T-helper 22 cell (primary cell): Measurements from ENCODE around the gene CLDN7.

Experiments
- DNase-seq: peaks from one replicate; pipeline ENCODE4 v3.0.0-alpha.2; 2020; ENCODE audit warnings: low read depth

CLDN7 gene

GRCh38 chr17:7237266-7237760 lies 25.0 kb downstream of the CLDN7 start:
- DNase-seq, result no peak

DNA sequence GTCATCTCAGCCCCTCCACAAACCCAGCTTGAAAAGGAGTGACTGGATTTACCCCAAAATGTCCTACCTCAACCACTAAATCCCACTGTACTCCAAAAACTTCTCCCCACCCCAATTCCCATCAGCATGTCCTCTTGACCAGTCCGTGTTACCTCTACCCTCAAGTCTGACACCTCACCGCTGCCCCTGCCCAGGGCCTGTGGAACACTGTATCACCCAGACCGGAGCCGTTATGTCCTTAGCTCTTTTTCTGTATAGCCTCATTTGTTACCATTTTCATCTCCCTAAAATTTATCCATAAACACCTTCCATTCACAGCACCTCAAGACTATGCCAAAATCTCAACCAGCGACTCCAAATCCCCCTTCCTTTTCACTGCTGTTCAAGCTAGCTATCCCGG lies 25.5 kb downstream of the CLDN7 start:
- DNase-seq, result no peak

DNA sequence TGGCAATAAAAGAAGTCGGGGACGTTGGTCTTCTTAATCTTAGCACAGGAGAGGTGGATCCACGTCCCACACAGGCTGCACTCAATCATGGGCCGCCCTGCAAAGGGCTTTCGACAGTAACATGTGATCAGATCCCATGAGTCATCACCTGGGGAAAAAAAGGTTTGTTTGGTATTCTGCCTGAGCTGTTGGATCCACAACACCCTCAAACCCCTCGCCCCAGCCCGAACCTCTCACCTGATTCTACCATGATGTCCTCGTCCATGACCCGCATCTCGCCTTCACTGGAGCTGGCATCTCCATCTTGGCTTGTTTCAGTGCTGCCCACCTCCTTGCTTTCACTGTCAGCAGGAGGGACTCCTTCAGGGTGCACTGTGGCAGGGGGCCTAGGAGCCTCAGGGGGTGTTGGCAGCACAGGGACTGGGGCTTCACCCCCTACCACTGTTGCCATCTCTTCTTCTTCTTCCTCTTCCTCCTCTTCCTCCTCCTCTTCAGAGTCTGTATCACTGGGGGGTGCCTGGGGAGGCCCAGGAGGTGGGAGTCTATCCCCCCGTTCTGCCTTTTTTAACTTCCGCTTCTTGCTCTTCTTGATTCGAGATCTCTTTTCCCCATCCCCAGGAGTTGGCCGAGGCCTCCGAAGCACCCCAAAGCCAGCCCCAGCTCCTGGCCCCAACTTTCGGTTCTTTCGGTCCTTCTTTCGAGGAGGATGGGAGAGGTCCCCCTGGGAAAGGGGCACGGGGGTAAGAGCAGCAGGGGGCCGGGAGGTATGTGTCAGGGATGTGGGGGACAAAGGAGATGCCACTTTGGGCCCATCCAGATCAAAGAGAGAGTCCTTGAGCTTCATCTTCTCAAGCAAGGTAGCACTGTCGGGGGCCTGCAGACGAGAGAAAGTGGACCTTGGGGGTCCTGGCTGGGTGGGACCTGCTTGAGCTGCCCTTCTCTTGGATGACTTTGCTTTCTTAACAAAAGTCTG lies 26.3 kb downstream of the CLDN7 start:
- no peak for DNase-seq

DNA sequence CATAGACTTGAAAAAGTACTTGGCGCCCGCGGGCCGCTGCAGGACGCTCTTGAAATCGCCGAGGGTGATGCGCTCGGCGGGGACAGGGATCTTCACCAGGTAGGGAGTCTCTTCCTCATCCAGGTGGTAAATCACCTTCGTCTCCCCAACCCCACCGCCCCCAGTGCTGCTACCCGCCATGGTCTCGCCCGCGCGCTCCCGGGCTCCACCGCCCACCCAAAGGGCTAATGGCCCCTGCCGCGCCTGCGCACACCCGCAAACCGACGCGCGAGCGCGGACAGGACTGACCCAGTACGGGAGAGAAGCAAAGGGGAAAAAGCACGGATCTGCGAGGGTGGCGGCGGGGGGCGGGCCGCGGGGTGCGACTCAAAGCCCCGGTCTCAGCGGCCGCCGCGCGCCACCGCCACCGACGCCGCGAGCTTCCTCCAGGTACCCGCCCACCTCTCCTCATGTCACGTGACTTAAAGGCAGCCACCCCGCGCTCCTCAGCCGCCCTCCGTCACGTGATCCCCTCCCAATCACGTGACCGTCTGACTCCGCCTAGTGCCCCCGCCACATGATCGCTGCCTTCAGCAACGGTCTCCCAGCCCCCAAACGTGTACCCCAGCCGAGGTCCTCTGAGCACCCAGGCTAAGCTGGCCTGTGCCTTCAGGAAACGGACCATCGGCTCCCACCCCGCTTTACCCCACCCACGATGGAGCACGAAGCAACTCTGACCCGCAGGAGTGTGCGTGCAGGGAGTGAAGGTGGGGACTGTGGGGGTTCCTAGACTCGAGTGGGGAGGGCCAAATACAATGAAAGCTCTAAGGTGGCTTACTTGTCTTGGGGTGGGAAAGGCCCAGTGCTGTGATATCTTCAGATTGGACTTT lies 28.0 kb downstream of the CLDN7 start, which contains the start of gene DVL2:
Gene DVL2, minus strand, starts transcription at position 435 of the 869 bp plus-strand sequence. Its CDS starts 255 bp downstream, at position 180.
- peak; percentile 93 for DNase-seq

- no peak for DNase-seq
These were observed 28.6 kb downstream of the CLDN7 start for GRCh38 chr17:7233701-7234082.

GRCh38 chr17:7232114-7232513 lies 30.2 kb downstream of the CLDN7 start:
- DNase-seq, result no peak

DNA sequence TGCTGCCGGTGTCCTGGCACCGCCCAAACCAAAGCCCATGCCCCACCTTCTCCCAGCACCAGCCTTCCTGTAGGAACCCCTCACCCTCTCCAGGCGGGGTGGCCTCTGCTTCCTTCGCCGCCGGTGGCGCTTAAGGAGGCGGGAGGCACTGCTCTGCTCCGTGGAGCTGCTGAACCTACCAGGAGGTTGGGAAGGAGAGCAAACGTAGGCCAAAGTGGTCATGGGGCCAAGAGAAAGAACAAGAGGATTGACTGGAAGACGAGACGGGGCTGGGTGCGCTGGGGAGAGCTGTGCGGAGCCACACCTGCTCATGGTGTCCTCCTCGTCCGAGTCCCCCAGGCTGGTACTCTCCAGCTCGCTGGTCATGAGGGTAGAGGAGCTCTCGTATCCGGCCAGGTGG lies 32.8 kb downstream of the CLDN7 start:
- DNase-seq, result no peak

GRCh38 chr17:7228920-7229319 lies 33.4 kb downstream of the CLDN7 start:
- DNase-seq, result no peak

- DNase-seq, result no peak
These were observed 35.3 kb downstream of the CLDN7 start for GRCh38 chr17:7226721-7227710.

DNA sequence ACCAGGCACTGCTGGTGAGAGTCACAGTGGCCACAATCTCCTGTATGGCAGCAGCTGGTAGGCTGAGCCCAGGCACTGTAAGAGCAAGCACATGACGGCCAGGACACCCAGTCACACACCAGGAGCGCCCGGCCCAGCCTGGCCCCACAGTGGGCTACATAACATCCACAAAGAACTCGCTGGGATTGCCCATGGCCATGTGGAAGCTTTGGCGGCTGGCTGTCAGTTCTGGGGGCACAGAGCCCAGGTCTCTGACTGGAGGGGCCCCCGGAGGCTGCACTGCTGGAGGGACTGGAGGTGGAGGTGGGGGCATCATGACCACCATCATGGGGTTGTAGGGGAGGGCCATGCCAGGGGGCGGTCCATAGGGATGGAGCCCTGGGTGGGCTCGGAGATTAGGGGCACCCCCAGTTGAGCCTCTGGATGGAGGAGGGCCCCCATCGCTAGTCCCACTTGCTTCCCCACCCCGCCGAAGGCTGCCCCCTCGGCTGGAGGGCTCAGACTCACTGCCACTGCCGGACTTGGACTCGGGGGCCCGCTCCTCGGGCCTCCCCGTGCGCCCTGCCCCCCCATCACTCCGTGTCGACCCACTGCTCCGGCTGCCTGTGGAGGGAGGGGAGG lies 36.5 kb downstream of the CLDN7 start:
- DNase-seq, result no peak

- DNase-seq, result no peak
These were observed 37.6 kb downstream of the CLDN7 start for GRCh38 chr17:7224661-7225111.

- no peak for DNase-seq
These were observed 38.2 kb downstream of the CLDN7 start for GRCh38 chr17:7224110-7224509.

- DNase-seq, result no peak
These were observed 38.9 kb downstream of the CLDN7 start for GRCh38 chr17:7223375-7223774.

DNA sequence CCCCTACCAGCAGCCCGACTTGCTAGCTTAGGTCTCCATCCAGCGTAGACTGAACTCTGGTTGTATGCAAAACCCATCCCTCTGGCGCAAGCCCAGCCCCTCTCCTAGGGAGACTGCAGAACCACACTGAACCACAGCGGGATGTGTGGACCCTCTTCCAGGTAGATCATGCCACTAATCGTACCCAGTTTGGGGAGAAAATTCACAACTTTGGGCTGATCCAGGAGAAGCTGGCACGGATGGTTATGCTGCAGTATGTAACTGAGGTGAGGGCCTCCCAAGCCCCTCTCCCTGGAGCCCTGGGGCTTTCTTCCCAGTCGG lies 39.3 kb downstream of the CLDN7 start:
- DNase-seq, result no peak

DNA sequence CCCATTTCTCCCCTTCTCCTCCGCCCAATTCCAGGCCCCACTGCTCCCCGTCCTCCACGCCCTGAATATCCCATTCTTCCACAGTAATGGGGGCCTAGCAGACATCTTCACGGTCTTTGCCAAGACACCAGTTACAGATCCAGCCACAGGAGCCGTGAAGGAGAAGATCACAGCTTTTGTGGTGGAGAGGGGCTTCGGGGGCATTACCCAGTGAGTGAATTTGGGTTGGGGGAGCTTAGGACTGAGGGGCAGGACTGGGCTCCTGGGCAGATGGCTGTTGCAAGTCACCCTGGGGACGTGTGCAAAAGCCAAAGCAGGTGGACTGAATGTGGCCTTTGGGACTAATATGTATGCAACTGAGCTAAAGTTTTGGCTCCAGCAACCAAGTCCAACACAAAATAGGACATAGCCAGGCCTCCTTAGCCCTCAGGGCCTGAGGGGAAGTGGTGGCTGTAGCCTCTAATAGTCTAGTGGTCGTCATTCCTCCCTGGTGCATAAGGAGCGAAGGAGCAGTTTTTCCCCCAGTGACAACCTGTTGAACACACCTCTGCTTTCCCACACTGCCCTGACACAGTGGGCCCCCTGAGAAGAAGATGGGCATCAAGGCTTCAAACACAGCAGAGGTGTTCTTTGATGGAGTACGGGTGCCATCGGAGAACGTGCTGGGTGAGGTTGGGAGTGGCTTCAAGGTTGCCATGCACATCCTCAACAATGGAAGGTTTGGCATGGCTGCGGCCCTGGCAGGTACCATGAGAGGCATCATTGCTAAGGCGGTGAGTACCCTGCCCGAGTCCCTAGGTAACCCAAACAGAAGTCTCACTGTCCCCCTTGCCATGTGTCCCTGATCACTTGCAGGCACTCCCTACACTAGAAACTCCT lies 39.9 kb downstream of the CLDN7 start:
- no peak for DNase-seq

DNA sequence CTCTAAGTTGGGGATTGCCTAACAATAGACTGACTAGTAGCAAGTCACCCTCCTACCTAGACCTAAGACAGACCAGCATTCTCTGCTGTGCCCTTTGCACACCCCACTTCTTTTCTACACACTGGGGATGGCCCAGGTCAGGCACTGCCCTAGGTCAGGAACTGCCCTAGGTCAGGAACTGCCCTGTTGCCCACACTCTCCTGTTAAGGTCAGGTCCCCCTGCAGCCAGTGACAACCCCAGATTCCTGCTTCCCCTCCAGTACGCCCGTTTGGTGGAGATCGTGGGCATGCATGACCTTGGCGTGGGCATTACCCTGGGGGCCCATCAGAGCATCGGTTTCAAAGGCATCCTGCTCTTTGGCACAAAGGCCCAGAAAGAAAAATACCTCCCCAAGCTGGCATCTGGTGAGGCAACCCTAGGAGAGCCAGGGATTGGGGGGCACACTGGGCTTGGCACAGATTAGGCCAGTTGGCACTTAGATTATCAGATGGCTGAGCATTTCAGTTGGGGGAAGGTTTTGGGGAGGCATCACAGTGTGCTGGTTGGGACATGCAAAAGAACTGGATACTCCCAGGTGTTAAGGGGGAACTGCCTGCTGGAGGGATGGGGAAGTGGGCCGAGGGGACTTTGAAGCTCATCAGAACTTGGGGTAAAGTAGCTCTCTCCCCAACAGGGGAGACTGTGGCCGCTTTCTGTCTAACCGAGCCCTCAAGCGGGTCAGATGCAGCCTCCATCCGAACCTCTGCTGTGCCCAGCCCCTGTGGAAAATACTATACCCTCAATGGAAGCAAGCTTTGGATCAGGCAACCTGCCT lies 40.8 kb downstream of the CLDN7 start:
- no peak for DNase-seq

DNA sequence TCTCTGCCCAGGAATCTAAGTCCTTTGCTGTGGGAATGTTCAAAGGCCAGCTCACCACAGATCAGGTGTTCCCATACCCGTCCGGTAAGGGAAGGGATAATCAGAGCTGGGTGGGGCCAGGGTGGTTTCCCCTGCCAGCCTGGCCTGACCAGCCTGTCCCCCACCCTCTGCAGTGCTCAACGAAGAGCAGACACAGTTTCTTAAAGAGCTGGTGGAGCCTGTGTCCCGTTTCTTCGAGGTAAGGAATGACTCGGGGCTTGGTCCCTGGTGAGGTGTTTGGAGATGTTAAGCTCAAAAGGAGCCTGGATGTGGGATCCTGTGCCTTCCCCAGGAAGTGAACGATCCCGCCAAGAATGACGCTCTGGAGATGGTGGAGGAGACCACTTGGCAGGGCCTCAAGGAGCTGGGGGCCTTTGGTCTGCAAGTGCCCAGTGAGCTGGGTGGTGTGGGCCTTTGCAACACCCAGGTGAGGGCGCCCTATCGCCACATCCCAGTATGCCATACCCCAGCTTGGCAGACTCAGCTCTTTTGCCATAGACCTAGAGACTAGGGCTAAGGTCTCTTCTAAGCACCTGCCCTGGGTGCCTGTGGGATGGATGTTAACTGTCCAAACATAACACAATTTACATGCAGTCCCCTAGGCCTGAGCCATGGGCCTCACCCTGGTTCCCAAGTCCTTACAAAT lies 41.5 kb downstream of the CLDN7 start:
- DNase-seq, result peak; percentile 35

- DNase-seq, result peak; percentile 62
These were observed 42.3 kb downstream of the CLDN7 start, which contains the start of the genes ACADVL and DLG4 for GRCh38 chr17:7219812-7220592. TSS of gene ACADVL (plus strand) at chr17:7219938. CDS start at chr17:7219985, 47 bp downstream. TSS of gene DLG4 (minus strand) at chr17:7219836.
